ENCODE measurements around the gene TTC6. TPM values are rescaled to one million over a fixed set of nuclear protein-coding genes. Genes with fewer than 3 reads are reported as not detected.

TTC6 gene
- total RNA-seq, 2 donors from 2014 or later = 4.5 to 4.7 TPM

GRCh38 chr14:37593511-37594237, 1.8 kb upstream of the TTC6 start:
- H3K9ac ChIP-seq (ENCODE audit: low read depth in 2 of 2, low read length in 2 of 2) = peak overlapping the region; percentile 68 to 96
- H3K9me3 ChIP-seq = no peaks in the 10 kb centered on the region
- H3K27ac ChIP-seq = peak overlapping the region; percentile 91
- no peaks in the 10 kb centered on the region for H3K4me1 ChIP-seq
- TF ChIP-seq CTCF (IDR thresholded peaks at IDR 0.05) = no peak
- intact Hi-C loops (cut with DNase I) = loop anchor here (5.0 kb wide), 1 partner anchor 346 kb away; no protein-coding TSS in a partner anchor
- H3K4me3 ChIP-seq = peak overlapping the region; percentile 54
- DNase-seq = no peak
- H3K27me3 ChIP-seq = peaks cover 27% of the 10 kb centered on the region
- no peaks in the 10 kb centered on the region for H3K36me3 ChIP-seq

GRCh38 chr14:37594238-37594970, 1.0 kb upstream of the TTC6 start:
- peak; percentile 91 for DNase-seq
- peak; percentile 70 for TF ChIP-seq CTCF (IDR thresholded peaks at IDR 0.05)
- H3K9ac ChIP-seq (ENCODE audit: low read depth in 2 of 2, low read length in 2 of 2) = peak overlapping the region; percentile 89 to 96
- peak overlapping the region; percentile 54 for H3K4me3 ChIP-seq
- intact Hi-C loops (cut with DNase I) = loop anchor here (5.0 kb wide), 1 partner anchor 347 kb away; no protein-coding TSS in a partner anchor
- peak overlapping the region; percentile 91 for H3K27ac ChIP-seq
- no peaks in the 10 kb centered on the region for H3K9me3 ChIP-seq
- no peaks in the 10 kb centered on the region for H3K36me3 ChIP-seq
- H3K4me1 ChIP-seq = no peaks in the 10 kb centered on the region
- peaks cover 33% of the 10 kb centered on the region for H3K27me3 ChIP-seq

- Histone ChIP-seq H3K9me3 (no peaks in the 10 kb centered on the region), H3K36me3 (no peaks in the 10 kb centered on the region), H3K4me3 (peak overlapping the region; percentile 54), H3K27me3 (peaks cover 42% of the 10 kb centered on the region), H3K9ac (ENCODE audit: low read depth in 2 of 2, low read length in 2 of 2) (peak overlapping the region; percentile 83 to 89), H3K4me1 (peaks cover 3% of the 10 kb centered on the region), H3K27ac (peak overlapping the region; percentile 89)
- no peak for TF ChIP-seq CTCF (IDR thresholded peaks at IDR 0.05)
- peak; percentile 94 for DNase-seq
- intact Hi-C loops (cut with DNase I) = no loop called here
Observed at GRCh38 chr14:37595809-37596621, 586 bp downstream of the TTC6 start.

GRCh38 chr14:37596790-37597472, 1.5 kb downstream of the TTC6 start:
- Histone ChIP-seq H3K27me3 (peaks cover 43% of the 10 kb centered on the region), H3K36me3 (no peaks in the 10 kb centered on the region), H3K9ac (ENCODE audit: low read depth in 2 of 2, low read length in 2 of 2) (peak overlapping the region in 1 of 2 donors; percentile 87), H3K4me3 (no peak overlapping the region), H3K27ac (peak overlapping the region; percentile 89), H3K9me3 (no peaks in the 10 kb centered on the region), H3K4me1 (peaks cover 6% of the 10 kb centered on the region)
- intact Hi-C loops (cut with DNase I) = no loop called here
- TF ChIP-seq CTCF (IDR thresholded peaks at IDR 0.05) = no peak
- DNase-seq = no peak

- H3K36me3 ChIP-seq = no peaks in the 10 kb centered on the region
- no peaks in the 10 kb centered on the region for H3K9me3 ChIP-seq
- H3K4me1 ChIP-seq = peaks cover 6% of the 10 kb centered on the region
- peaks cover 43% of the 10 kb centered on the region for H3K27me3 ChIP-seq
- intact Hi-C loops (cut with DNase I) = no loop called here
- peak overlapping the region; percentile 48 to 87 for H3K9ac ChIP-seq (ENCODE audit: low read depth in 2 of 2, low read length in 2 of 2)
- H3K27ac ChIP-seq = peak overlapping the region; percentile 89
- peak; percentile 78 for DNase-seq
- no peak for TF ChIP-seq CTCF (IDR thresholded peaks at IDR 0.05)
- H3K4me3 ChIP-seq = peak overlapping the region; percentile 30
Observed at GRCh38 chr14:37597538-37597913, 2.1 kb downstream of the TTC6 start.
